ENCODE data around the gene PRDM16. TPM values are rescaled to one million over a fixed set of nuclear protein-coding genes. Genes with fewer than 3 reads are reported as not detected.

PRDM16 gene
- total and polyA plus RNA-seq, 4 donors: 5.0 to 80.7 (median 41.5) TPM

Small RNAs within 50 kb of the gene (microRNA-seq; reads per million reads assigned to microRNA genes)
- 0 reads per million in 2 donors for gene MIR4251

Other genes starting within 250 kb of the PRDM16 start
- not detected for gene ACTRT2, start 47.7 kb upstream of the PRDM16 start, total RNA-seq
- not detected for gene ACTRT2, start 47.7 kb upstream of the PRDM16 start, polyA plus RNA-seq

All from aorta (tissue), 4 donors.